Limb (tissue), 2 donors: ENCODE results near the gene MBNL2.

Experiments used
- DNase-seq, 2 donors: peaks; one replicate each; pipeline ENCODE4 v3.0.0-alpha.2; 2016; ENCODE audit errors: extremely low spot score in 2 of 2

The MBNL2 gene

GRCh38 chr13:97252735-97253134 is 30.6 kb downstream of the MBNL2 start:
- DNase-seq: no peak

GRCh38 chr13:97253581-97254293 is 31.6 kb downstream of the MBNL2 start:
- no peak for DNase-seq

- DNase-seq: no peak
Measured at GRCh38 chr13:97254816-97255215, 32.7 kb downstream of the MBNL2 start.

- no peak for DNase-seq
Measured at GRCh38 chr13:97255515-97256021, 33.4 kb downstream of the MBNL2 start.

GRCh38 chr13:97256343-97256783 is 34.2 kb downstream of the MBNL2 start:
- no peak for DNase-seq

- DNase-seq: no peak
Measured at GRCh38 chr13:97257228-97257755, 35.2 kb downstream of the MBNL2 start.

- DNase-seq: no peak
Measured at GRCh38 chr13:97257800-97258799, 36.0 kb downstream of the MBNL2 start.

- DNase-seq: no peak
Measured at GRCh38 chr13:97258801-97259200, 36.7 kb downstream of the MBNL2 start.

- no peak for DNase-seq
Measured at GRCh38 chr13:97259410-97259797, 37.3 kb downstream of the MBNL2 start.

GRCh38 chr13:97259798-97260714 is 37.9 kb downstream of the MBNL2 start:
- DNase-seq: no peak

GRCh38 chr13:97261254-97262005 is 39.3 kb downstream of the MBNL2 start:
- no peak for DNase-seq

GRCh38 chr13:97262058-97262457 is 39.9 kb downstream of the MBNL2 start:
- no peak for DNase-seq

- DNase-seq: no peak
Measured at GRCh38 chr13:97263160-97263559, 41.0 kb downstream of the MBNL2 start.

- DNase-seq: no peak
Measured at GRCh38 chr13:97264663-97265062, 42.5 kb downstream of the MBNL2 start.

GRCh38 chr13:97266332-97266731 is 44.2 kb downstream of the MBNL2 start:
- DNase-seq: no peak

- no peak for DNase-seq
Measured at GRCh38 chr13:97266772-97267417, 44.8 kb downstream of the MBNL2 start.

GRCh38 chr13:97267418-97268059 is 45.4 kb downstream of the MBNL2 start:
- no peak for DNase-seq

- no peak for DNase-seq
Measured at GRCh38 chr13:97268772-97269171, 46.6 kb downstream of the MBNL2 start.

GRCh38 chr13:97269603-97270002 is 47.5 kb downstream of the MBNL2 start:
- no peak for DNase-seq
